Activated CD8-positive, alpha-beta T cell treated with anti-CD3 and anti-CD28 coated beads, Interleukin-2, amount 10 ng/mL, durations not matched to agents 7 days and 5 days (primary cell): Measurements from ENCODE around the gene SPTB. TPM values are rescaled to one million over a fixed set of nuclear protein-coding genes. Genes with fewer than 3 reads are reported as not detected.

Experiments used
- ATAC-seq: fragments of 150-1000 bp; cut with Tn5 transposase; one replicate; pipeline ENCODE4 v1.10.0; 2021; ENCODE audit warnings: moderate library complexity
- CTCF ChIA-PET: fragments of 350-600 bp; sonication (Branson Sonifier 250); formaldehyde crosslinking; loops from one replicate; lab custom pipeline; 2021; ENCODE audit warnings: antibody characterized with exemption; lab: Charles Lee
- POLR2A ChIA-PET: fragments of 350-600 bp; sonication (Branson Sonifier 250); formaldehyde crosslinking; loops from one replicate; lab custom pipeline; 2021; ENCODE audit warnings: antibody characterized with exemption; lab: Charles Lee
- DNase-seq: peaks from one replicate; pipeline ENCODE4 v3.0.0-alpha.2; 2020
- H3K27ac Mint-ChIP-seq: one replicate; pipeline ENCODE4 v1.8.0; 2021; ENCODE audit warnings: mild to moderate bottlenecking, mixed read lengths
- H3K27me3 Mint-ChIP-seq: one replicate; pipeline ENCODE4 v1.8.0; 2021; ENCODE audit warnings: low read depth, mixed read lengths
- H3K36me3 Mint-ChIP-seq: one replicate; pipeline ENCODE4 v1.8.0; 2021; ENCODE audit warnings: low read depth, mixed read lengths
- H3K4me1 Mint-ChIP-seq: one replicate; pipeline ENCODE4 v1.8.0; 2021; ENCODE audit warnings: low read depth, mixed read lengths
- H3K4me3 Mint-ChIP-seq: one replicate; pipeline ENCODE4 v1.8.0; 2021; ENCODE audit warnings: mild to moderate bottlenecking, mixed read lengths
- H3K9me3 Mint-ChIP-seq: one replicate; pipeline ENCODE4 v1.8.0; 2022; ENCODE audit warnings: mixed read lengths; ENCODE audit not compliant: insufficient read depth
- total RNA-seq, 2 experiments: library from RNA; stranded (reverse); gene quantifications; one replicate each; pipeline ENCODE4 v1.2.3, GENCODE V29; 2021

The SPTB gene
- total RNA-seq, 2 experiments from 2014 or later = not detected

GRCh38 chr14:64741961-64742360, 137.7 kb downstream of the SPTB start:
- Mint-ChIP-seq H3K36me3 (no peaks in the 10 kb centered on the region), H3K4me1 (no peaks in the 10 kb centered on the region), H3K27ac (no peak overlapping the region), H3K4me3 (no peak overlapping the region), H3K27me3 (peaks cover 2% of the 10 kb centered on the region), H3K9me3 (no peaks in the 10 kb centered on the region)
- POLR2A ChIA-PET = no interaction called here
- DNase-seq (no peak), ATAC-seq (no peak)
- CTCF ChIA-PET = interaction anchor here (0.6 kb wide), 1 partner anchor 23 kb away, joined by 3 read pairs; no protein-coding TSS in a partner anchor

DNA sequence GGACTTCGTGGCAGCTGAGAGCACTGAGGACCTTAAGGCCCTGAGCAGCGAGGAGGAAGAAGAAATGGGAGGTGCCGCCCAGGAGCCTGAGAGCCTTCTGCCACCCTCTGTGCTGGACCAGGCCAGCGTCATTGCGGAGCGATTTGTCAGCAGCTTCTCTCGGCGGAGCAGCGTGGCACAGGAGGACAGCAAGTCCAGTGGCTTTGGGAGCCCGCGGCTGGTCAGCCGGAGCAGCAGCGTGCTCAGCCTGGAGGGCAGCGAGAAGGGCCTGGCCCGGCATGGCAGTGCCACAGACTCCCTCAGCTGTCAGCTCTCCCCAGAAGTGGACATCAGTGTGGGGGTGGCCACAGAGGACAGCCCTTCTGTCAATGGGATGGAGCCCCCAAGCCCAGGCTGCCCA, 138.5 kb downstream of the SPTB start:
- no peaks in the 10 kb centered on the region for H3K4me1 Mint-ChIP-seq
- no peak for DNase-seq
- no peaks in the 10 kb centered on the region for H3K36me3 Mint-ChIP-seq
- H3K9me3 Mint-ChIP-seq = no peaks in the 10 kb centered on the region
- H3K4me3 Mint-ChIP-seq = no peak overlapping the region
- H3K27me3 Mint-ChIP-seq = peaks cover 2% of the 10 kb centered on the region
- H3K27ac Mint-ChIP-seq = no peak overlapping the region
- CTCF ChIA-PET = interaction anchor here (1.1 kb wide), 1 partner anchor 21 kb away, joined by 3 read pairs; no protein-coding TSS in a partner anchor
- POLR2A ChIA-PET = no interaction called here
- no peak for ATAC-seq

DNA sequence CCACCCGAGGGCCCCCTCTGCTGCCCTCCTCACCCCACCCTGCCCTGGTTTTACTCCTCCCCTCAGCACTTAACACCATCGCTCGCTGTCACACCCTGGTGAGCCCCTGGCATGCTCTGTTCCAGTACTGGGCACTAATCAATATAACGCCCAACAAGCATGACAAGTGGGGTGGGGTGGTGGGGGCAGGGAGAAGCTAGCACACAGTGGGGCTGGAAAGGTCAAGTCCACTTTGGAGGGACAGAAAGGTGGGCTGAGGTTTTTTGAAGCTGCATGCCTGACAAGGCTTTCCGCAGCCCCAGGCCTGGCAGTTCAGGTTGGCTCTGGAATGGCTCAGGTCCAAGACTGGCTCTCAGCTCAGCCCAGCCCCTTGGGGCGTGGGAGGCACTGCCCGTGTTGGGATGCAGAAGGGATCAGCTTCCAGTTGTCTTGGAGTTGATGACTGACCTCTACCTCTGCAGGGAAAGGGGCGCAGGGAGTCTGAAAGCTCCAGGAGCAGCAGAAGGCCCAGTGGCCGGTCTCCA, 141.4 kb downstream of the SPTB start:
- Mint-ChIP-seq H3K4me3 (no peak overlapping the region), H3K36me3 (no peaks in the 10 kb centered on the region), H3K27me3 (peaks cover 4% of the 10 kb centered on the region), H3K9me3 (no peaks in the 10 kb centered on the region), H3K4me1 (peaks cover 19% of the 10 kb centered on the region), H3K27ac (no peak overlapping the region)
- no peak for ATAC-seq
- ChIA-PET POLR2A (no interaction called here), CTCF (interaction anchor here (1.1 to 1.2 kb wide), 2 partner anchors 27 to 101 kb away, joined by 3 read pairs; no protein-coding TSS in a partner anchor)
- no peak for DNase-seq

GRCh38 chr14:64737391-64738280, 142.1 kb downstream of the SPTB start:
- ChIA-PET POLR2A (no interaction called here), CTCF (interaction anchor here (1.2 kb wide), 1 partner anchor 101 kb away, joined by 3 read pairs; no protein-coding TSS in a partner anchor)
- ATAC-seq = no peak
- H3K4me1 Mint-ChIP-seq = peaks cover 19% of the 10 kb centered on the region
- peaks cover 4% of the 10 kb centered on the region for H3K27me3 Mint-ChIP-seq
- no peak overlapping the region for H3K27ac Mint-ChIP-seq
- DNase-seq = no peak
- no peaks in the 10 kb centered on the region for H3K9me3 Mint-ChIP-seq
- no peaks in the 10 kb centered on the region for H3K36me3 Mint-ChIP-seq
- no peak overlapping the region for H3K4me3 Mint-ChIP-seq

GRCh38 chr14:64736271-64737169, 143.2 kb downstream of the SPTB start:
- Mint-ChIP-seq H3K9me3 (no peaks in the 10 kb centered on the region), H3K27ac (no peak overlapping the region), H3K4me3 (no peak overlapping the region), H3K36me3 (no peaks in the 10 kb centered on the region), H3K4me1 (peaks cover 19% of the 10 kb centered on the region), H3K27me3 (peaks cover 4% of the 10 kb centered on the region)
- CTCF ChIA-PET = interaction anchor here (1.1 kb wide), 1 partner anchor 22 kb away, joined by 3 read pairs; no protein-coding TSS in a partner anchor
- ATAC-seq (no peak), DNase-seq (no peak)
- POLR2A ChIA-PET = no interaction called here

GRCh38 chr14:64734990-64735389, 144.7 kb downstream of the SPTB start:
- Mint-ChIP-seq H3K27ac (peak overlapping the region; percentile 30), H3K27me3 (peaks cover 4% of the 10 kb centered on the region), H3K4me1 (peaks cover 28% of the 10 kb centered on the region), H3K9me3 (no peaks in the 10 kb centered on the region), H3K4me3 (no peak overlapping the region), H3K36me3 (no peaks in the 10 kb centered on the region)
- ATAC-seq = no peak
- no peak for DNase-seq
- POLR2A ChIA-PET = no interaction called here
- CTCF ChIA-PET = interaction anchor here (1.1 to 1.2 kb wide), 3 partner anchors 27 to 61 kb away, joined by 3 to 4 read pairs (median 3); no protein-coding TSS in a partner anchor

DNA sequence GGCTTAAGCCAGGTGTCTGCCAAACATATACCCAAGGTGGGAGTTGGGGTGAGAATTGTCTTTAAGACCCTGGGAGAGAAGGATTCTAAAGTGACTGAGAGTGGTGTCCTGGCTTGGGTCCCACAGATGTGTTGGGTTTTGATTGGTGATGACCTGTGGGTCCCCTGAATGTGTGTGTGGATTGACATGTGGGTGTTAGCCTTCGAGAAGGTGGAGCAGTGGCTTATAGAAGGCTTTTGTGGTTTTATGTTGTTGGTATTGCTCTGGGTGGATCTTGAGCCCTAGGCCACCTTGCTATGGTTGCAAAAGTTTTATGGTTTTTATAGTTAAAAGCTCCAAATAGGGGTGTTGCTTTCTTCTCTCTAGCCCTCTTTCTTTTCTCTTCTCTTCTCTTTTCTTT, 145.8 kb downstream of the SPTB start:
- DNase-seq = no peak
- Mint-ChIP-seq H3K4me1 (peaks cover 37% of the 10 kb centered on the region), H3K9me3 (no peaks in the 10 kb centered on the region), H3K4me3 (no peak overlapping the region), H3K27ac (peak overlapping the region; percentile 67), H3K36me3 (no peaks in the 10 kb centered on the region), H3K27me3 (peaks cover 4% of the 10 kb centered on the region)
- POLR2A ChIA-PET = no interaction called here
- ATAC-seq = no peak
- CTCF ChIA-PET = interaction anchor here (1.1 to 1.2 kb wide), 3 partner anchors 25 to 60 kb away, joined by 3 to 4 read pairs (median 3); no protein-coding TSS in a partner anchor

- H3K4me3 Mint-ChIP-seq = no peak overlapping the region
- H3K4me1 Mint-ChIP-seq = peaks cover 41% of the 10 kb centered on the region
- ChIA-PET CTCF (no interaction called here), POLR2A (no interaction called here)
- DNase-seq = no peak
- H3K9me3 Mint-ChIP-seq = no peaks in the 10 kb centered on the region
- peaks cover 4% of the 10 kb centered on the region for H3K27me3 Mint-ChIP-seq
- ATAC-seq = no peak
- no peak overlapping the region for H3K27ac Mint-ChIP-seq
- no peaks in the 10 kb centered on the region for H3K36me3 Mint-ChIP-seq
Measured at GRCh38 chr14:64733321-64733720, 146.4 kb downstream of the SPTB start.

DNA sequence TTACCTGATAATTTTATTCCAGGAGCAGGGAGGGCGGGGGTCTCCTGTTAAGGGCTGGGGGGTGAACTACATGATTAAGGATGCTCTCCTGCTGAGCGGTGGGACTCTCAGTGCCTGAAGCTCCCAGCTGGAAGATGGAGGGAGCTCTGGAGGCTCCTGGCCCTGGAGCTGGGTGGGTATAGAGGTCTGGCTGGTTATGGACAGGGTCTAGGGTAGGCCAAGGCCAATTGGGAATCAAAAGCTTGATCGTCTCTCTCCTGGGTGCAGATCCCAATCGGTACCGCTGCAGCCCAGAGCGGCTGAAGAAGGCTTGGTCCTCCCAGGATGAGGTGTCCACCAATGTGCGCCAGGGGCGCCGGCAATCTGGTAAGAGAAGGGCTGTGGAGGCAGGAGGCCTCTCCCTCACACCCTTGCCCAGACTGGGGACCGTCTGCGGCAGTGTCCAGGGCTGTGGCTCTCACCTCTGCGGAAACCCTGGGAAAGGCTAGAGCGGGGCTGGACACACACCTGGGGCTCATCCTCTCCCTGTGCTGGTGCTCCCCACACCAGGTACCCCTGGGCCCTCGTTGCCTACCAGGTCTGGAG, 147.1 kb downstream of the SPTB start:
- ATAC-seq = no peak
- no peak overlapping the region for H3K27ac Mint-ChIP-seq
- ChIA-PET CTCF (no interaction called here), POLR2A (interaction anchor here (0.5 kb wide), 1 partner anchor 17 kb away, joined by 4 read pairs; no protein-coding TSS in a partner anchor)
- no peak overlapping the region for H3K4me3 Mint-ChIP-seq
- DNase-seq = no peak
- H3K36me3 Mint-ChIP-seq = no peaks in the 10 kb centered on the region
- peaks cover 4% of the 10 kb centered on the region for H3K27me3 Mint-ChIP-seq
- H3K4me1 Mint-ChIP-seq = peaks cover 43% of the 10 kb centered on the region
- no peaks in the 10 kb centered on the region for H3K9me3 Mint-ChIP-seq

DNA sequence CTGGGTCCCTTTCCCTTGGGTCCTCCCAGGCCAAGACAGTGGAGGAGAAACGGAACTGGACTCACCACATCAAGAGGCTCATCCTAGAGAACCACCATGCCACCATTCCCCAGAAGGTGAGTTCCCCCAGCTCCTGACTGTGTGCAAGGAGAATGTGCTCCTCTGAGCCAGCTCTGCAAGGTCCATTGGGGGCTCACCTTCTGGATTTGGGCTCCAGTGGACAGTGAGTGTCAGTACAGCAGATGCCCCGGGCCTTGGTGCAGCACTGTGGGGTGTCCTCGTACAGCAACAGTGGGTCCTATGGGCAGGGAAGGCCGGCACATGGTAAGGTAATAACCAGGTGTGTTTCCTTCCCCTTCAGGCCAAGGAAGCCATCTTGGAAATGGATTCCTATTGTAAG, 147.6 kb downstream of the SPTB start:
- ChIA-PET POLR2A (interaction anchor here (0.5 kb wide), 1 partner anchor 18 kb away, joined by 4 read pairs; no protein-coding TSS in a partner anchor), CTCF (interaction anchor here (1.5 kb wide), 1 partner anchor 60 kb away, joined by 3 read pairs; no protein-coding TSS in a partner anchor)
- Mint-ChIP-seq H3K9me3 (no peaks in the 10 kb centered on the region), H3K36me3 (no peaks in the 10 kb centered on the region), H3K4me1 (peaks cover 43% of the 10 kb centered on the region), H3K27ac (no peak overlapping the region), H3K27me3 (peaks cover 4% of the 10 kb centered on the region), H3K4me3 (no peak overlapping the region)
- DNase-seq (no peak), ATAC-seq (no peak)

- Mint-ChIP-seq H3K9me3 (no peaks in the 10 kb centered on the region), H3K4me3 (no peak overlapping the region), H3K27ac (no peak overlapping the region), H3K36me3 (no peaks in the 10 kb centered on the region), H3K4me1 (peaks cover 46% of the 10 kb centered on the region), H3K27me3 (peaks cover 4% of the 10 kb centered on the region)
- ChIA-PET CTCF (interaction anchor here (1.5 kb wide), 1 partner anchor 59 kb away, joined by 3 read pairs; no protein-coding TSS in a partner anchor), POLR2A (no interaction called here)
- ATAC-seq (no peak), DNase-seq (no peak)
Measured at GRCh38 chr14:64731141-64731581, 148.5 kb downstream of the SPTB start.
